Activated CD4-positive, alpha-beta T cell treated with anti-CD3 and anti-CD28 coated beads, Interleukin-2, Interleukin-4, amounts not matched to agents 100 ng/mL and 50 ng/mL, durations not matched to agents 16 hours and 8 hours (primary cell): Measurements from ENCODE around the gene TXNDC2.
A peak's percentile ranks its signal among the peaks of the same experiment; 100 is the strongest.

Source experiments
- DNase-seq: peaks from one replicate; pipeline ENCODE4 v3.0.0-alpha.2; 2020; ENCODE audit warnings: low spot score

The TXNDC2 gene

GRCh38 chr18:9860682-9861081, 25.1 kb upstream of the TXNDC2 start:
- no peak for DNase-seq

GRCh38 chr18:9861157-9861556, 24.6 kb upstream of the TXNDC2 start:
- DNase-seq = no peak

- DNase-seq = peak; percentile 55
These were observed 23.8 kb upstream of the TXNDC2 start for GRCh38 chr18:9861933-9862332.

DNA sequence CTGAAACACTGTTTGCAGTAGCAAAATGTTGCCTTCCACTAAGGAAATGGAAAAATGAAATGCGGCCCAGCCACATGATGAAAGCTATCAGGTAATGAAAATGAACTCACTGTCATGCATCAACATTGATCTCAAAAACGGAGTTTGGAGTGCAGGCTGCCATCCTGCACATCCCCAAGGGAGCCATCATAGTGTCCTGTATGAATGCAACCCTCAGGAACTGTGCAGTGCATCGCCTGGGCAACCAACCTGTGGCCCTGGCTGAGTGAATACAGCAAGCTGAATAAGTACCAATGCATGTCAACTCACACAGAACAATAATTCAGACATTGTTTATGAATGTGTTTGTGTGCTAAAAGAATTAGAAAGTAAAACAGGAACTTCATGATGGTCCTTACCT, 23.1 kb upstream of the TXNDC2 start:
- no peak for DNase-seq

DNA sequence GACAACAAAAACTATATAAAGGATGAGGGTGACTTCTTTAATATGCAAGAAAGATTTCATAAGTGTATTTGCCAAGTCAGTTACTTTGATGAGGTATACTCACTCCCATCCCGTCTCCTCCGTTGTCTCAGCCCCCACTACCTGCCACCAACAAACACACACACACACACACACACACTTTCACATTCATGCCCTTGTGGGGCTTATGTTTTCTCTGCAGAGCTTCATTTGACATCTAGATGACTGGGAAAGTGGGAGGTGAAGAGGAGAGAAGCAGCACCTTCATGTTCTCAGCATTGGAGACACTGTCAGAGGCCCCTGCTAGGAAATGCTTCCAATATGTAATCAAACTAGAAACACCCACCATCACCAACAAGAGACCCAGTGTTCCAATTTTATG, 22.5 kb upstream of the TXNDC2 start:
- DNase-seq = no peak

- DNase-seq = no peak
These were observed 19.8 kb upstream of the TXNDC2 start for GRCh38 chr18:9865764-9866490.

- DNase-seq = no peak
These were observed 19.1 kb upstream of the TXNDC2 start for GRCh38 chr18:9866627-9867026.

- no peak for DNase-seq
These were observed 18.6 kb upstream of the TXNDC2 start for GRCh38 chr18:9867071-9867594.

DNA sequence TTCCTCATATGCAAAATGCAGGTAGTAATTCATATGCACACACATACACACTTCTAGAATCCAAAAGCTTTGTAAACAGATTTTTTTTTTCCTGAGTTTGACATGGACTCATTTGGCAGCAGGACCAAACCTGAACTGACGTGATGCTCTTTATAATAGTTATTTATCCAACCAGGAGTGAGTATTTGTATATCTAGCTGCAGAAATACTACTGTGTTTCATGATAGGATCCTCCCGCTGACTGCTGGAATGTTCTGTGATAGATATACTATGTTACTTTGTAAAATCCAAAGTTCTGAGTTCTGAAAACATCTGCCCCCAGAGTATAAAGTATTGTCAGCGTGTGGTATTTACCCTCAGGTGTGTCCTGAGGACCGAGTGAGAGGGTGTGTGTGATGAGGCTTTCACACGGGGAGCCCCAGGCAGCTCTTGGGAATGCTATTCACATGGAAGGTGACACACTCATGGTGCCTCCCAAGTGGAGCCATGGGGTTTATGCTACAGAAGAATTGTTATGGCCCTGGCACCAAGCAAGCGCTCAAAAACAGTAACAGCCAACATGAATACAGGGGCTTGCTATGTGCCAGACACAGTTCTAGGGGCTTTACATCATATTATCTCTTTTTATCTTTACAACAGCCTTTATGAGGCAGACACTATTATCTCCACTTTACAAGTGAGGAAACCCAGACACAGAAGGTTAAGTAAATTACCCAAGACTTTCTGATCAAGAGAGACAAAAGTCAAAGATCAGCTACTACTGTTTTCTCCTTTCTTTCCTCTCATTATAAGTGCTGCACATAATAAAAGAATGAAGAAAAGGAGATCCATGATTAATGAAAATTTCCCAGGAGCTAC, 16.7 kb upstream of the TXNDC2 start:
- no peak for DNase-seq

GRCh38 chr18:9869715-9870430, 15.9 kb upstream of the TXNDC2 start:
- DNase-seq = peak; percentile 28

- no peak for DNase-seq
These were observed 15.3 kb upstream of the TXNDC2 start for GRCh38 chr18:9870431-9871008.

DNA sequence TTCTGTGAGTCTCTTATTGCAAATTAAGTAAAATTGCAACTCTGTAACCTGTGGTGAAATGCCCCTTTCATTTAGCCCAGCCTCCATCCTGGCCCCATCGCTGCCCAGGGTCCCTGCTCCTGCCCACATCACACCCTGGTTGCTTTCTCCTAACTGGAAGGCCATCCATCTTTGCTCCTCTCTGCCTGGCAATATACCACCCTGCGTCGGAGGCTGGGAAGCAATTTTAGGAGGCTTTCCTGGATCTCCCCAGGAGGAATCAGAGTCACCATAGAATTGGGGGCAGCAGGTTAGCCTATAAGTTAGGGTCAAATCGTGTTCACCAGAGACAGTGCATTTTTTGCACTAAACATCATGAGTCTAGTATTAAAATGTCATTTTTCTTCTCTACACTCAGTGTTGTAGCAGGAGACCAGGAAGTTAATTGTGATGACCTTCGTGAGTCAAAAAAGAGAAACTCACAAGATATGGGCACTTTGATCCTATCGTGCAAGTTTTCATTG, 14.5 kb upstream of the TXNDC2 start:
- DNase-seq = no peak

DNA sequence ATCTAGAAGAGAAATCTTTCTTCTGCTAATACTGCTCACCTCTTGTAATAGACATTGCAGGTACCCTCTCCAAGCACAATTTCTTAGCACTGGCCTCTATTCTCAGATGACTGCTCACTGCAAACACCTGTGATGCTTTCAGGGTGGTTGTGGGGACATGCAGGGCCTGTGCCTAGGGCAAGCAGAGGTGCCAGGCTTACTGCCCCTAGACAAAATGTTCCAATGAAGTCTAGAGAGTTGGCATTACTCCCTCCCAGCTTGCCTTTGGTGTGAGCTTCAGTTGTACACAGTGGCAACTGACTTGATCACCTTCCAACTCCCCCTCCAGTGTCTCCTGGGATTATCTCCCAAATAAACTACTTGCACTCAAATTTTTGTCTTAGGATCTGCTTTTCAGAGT, 12.9 kb upstream of the TXNDC2 start:
- DNase-seq = no peak

DNA sequence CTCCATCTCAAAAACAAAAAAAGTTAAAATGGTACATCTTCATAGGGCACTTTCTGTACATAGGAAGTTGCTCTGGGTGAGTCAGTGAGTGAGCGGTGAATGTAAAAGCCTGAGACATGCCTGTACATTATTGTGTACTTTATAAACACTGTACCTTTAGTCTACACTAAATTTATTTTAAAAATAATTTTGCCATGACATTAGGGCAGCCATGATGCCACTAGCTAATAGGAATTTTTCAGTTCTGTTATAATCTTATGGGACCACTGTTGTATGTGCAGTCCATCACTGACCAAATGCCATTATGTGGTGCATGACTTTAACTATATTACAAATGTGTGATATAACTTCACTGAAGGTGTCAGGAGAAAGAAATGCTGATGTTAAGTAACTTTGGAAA, 11.0 kb upstream of the TXNDC2 start:
- DNase-seq = no peak

DNA sequence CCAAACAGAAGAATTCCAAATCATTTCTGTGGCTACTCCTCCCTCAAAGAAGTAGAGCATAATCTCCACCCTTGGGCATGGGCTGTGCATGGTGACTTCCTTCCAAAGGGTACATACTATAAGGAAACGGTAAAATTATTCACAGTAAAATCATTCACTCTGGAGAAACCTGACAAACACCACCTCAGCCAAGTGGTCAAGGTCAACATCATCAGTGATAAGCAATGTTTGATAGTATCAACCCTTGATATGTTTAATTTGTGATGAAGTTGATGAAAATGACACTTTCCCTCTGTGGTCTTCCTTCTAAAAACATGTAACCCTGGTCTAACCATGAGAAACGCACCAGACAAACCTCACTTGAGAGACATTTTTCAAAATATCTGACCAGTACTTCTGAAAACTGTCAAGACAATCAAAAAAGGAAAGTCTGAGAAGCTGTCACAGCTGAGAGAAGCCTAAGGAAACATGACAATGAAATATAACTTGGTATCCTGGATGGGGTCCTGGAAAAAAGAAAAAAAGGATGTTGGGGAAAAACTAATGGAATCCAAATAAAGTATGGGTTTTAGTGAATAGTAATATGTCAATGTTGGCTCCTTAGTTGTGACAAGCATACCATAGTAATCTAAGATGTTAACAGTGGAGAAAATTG, 9.4 kb upstream of the TXNDC2 start:
- no peak for DNase-seq

DNA sequence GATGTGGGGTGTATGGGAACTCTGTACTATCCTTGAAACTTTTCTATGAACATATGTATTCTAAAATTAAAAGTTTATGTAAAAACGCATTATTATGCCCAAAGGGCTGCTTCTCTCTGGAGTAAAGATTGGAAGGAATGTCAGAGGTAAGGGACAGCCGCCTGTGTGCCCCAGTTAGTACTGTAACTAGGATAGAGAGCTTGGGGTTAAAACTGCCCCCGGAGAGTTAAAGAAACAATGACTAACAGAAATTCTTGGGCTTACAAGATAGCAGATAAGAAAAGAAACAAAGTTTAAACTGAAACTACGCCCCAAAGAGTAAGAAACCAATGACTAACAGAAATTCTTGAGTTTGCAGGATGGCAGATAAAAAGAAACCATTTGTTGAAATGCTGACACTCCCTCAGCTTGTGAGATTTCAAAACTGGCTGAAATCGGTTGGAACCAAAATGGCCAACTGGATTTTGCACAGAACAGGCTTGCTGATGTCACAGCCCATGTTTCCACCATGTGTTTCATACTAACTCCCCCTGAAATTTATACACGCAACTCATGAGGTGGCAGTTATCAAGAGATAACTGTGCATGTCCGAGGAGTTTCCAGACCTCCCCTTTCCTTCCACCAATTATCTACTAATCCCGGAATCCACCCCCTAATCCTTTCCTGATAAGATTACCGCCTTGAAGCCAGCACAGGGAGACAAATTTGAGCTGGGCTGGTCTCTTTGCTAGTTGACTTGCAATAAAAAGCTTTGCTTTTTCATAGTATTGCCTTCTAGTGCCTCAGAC, 8.7 kb upstream of the TXNDC2 start:
- DNase-seq = peak; percentile 38

GRCh38 chr18:9877655-9878014, 8.1 kb upstream of the TXNDC2 start:
- DNase-seq = no peak

GRCh38 chr18:9878095-9878494, 7.7 kb upstream of the TXNDC2 start:
- no peak for DNase-seq

GRCh38 chr18:9878783-9879242, 7.0 kb upstream of the TXNDC2 start:
- DNase-seq = no peak

DNA sequence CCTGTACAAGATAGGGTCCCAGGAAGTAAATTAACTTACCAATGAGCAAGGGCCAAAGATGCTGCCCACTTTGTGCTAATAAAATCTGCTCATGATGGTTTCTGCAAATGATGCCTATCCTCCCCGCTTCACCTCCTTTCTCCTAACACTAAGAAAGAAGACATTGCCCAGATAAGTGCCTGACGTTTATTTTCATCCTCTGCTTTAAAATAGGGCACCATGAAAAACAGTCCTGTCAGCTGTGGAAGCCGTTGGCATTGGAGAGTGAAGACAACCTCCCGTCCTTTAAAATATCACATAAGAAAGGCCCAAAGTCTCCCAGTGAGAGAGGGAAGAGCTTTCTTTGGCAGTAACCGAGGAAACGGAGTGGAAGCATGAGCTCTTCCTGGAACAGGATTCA, 1.7 kb upstream of the TXNDC2 start:
- no peak for DNase-seq
